Astrocyte of the spinal cord (primary cell): ENCODE data around the gene KRTAP10-5.
"Not testable (repeated sequence)": the region's sequence is repeated elsewhere in the genome, so short reads cannot be mapped to it uniquely, and the experiment has no call there.

ENCODE experiments used
- DNase-seq: peaks from one replicate; pipeline ENCODE4 v3.0.0; 2011; ENCODE audit warnings: low read depth, low spot score
- H3K4me3 ChIP-seq: 2 replicates; pipeline ENCODE4 v1.5.1; 2011; ENCODE audit warnings: low read depth, mild to moderate bottlenecking, low read length, moderate library complexity
- CTCF ChIP-seq: IDR thresholded peaks from 2 replicates; pipeline ENCODE4 v1.5.1; 2012; ENCODE audit warnings: low read depth, mild to moderate bottlenecking, low read length, inconsistent platforms
- in situ Hi-C: cut with HindIII; loops from 2 replicates; pipeline ENCODE4 v1.10.0; 2017; ENCODE audit warnings: low sequenced_read_pairs

The KRTAP10-5 gene

GRCh38 chr21:44594406-44594916 lies 14.1 kb upstream of the KRTAP10-5 start:
- no peak for DNase-seq
- no peak overlapping the region for H3K4me3 ChIP-seq
- in situ Hi-C loops: no loop called here

DNA sequence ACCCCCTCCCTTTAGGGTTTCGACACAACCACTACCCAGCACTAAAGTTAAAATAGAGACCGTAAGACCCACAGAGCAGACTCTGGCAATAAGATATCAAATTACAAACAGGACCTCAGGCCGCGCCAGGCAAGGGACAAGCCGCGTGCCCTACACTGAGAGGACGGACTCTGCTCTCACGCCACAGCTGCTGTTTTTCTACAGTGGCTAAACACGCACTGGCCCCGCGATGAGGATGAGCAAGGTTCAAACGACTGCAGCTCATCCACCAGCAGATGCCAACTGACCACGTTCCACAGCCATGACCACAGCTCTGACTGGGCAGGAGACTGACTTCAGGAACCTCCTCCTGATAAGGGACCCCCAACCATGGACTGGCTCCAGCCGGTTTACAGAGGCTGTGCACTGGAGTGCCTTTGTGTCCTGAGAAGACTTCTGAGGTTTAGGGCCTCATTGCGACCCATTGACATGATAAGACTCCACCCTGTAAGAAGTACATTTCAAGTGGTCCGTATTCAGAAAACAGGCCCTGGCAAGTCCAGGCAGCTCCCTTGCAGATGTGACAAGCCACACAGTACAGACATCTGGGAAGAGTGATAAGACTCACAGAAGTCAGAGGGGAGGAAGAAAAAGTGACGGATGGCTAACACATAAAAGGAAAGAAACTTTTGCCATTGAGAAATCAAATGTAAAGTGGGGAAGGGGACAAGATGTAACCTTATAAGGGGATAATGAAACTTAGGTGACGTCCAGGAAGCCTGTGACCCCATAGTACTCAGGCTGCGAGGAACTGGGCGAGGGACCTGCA lies 13.4 kb upstream of the KRTAP10-5 start:
- H3K4me3 ChIP-seq: no peak overlapping the region
- no peak for TF ChIP-seq CTCF
- in situ Hi-C loops: no loop called here
- no peak for DNase-seq

More at GRCh38 chr21:44594406-44594916, 14.1 kb upstream of the KRTAP10-5 start:
- no peak for TF ChIP-seq CTCF

GRCh38 chr21:44592446-44593311 lies 12.3 kb upstream of the KRTAP10-5 start, which contains the start of gene KRTAP10-6:
KRTAP10-6 (minus strand) TSS chr21:44592505; CDS start chr21:44592484, 21 bp downstream.
- H3K4me3 ChIP-seq: no peak within 1 kb of the TSS
- TF ChIP-seq CTCF: no peak
- in situ Hi-C loops: no loop called here
- DNase-seq: no peak

GRCh38 chr21:44591801-44592130 lies 11.4 kb upstream of the KRTAP10-5 start:
- H3K4me3 ChIP-seq, DNase-seq, in situ Hi-C loops: not testable (repeated sequence)

DNA sequence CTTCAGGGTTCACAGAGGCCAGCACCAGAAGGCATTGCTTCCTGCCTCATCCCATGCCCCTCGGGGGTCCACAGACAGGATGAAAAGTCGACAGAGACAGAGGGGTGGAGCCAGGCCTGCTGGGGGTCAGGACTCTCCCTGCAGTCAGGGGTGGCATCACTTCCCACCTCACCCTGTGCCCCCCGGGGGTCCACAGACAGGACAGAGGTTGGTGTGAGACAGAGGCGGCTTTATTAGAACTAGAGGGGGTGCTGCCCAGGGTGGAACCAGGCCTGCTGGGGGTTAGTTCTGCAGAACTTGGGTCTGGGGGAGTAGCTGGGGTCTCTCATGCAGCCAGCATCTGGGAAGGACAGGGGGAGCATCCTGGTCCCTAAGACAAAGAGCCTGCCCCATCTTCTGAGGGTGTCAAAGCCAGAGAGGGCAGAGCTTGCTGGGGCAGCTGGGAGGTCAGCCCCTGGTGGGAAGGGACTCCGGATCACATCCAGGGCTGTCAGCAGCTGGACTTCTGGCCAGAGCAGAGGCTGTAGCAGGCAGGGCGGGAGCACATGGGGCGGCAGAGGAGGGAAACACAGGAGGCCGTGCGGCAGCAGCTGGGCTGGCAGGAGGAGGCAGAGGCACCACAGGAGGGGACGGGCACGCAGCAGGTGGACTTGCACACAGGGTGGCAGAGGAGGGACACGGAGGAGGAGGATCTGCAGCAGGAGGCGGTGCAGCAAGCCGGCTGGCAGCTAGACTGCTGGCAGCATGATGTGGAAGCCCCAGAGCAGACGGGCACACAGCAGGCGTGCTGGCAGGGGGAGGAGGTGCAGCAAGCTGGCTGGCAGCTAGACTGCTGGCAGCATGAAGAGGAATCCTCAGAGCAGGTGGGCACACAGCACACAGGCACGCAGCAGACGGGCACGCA lies 10.7 kb upstream of the KRTAP10-5 start:
- in situ Hi-C loops, DNase-seq, H3K4me3 ChIP-seq: not testable (repeated sequence)

DNA sequence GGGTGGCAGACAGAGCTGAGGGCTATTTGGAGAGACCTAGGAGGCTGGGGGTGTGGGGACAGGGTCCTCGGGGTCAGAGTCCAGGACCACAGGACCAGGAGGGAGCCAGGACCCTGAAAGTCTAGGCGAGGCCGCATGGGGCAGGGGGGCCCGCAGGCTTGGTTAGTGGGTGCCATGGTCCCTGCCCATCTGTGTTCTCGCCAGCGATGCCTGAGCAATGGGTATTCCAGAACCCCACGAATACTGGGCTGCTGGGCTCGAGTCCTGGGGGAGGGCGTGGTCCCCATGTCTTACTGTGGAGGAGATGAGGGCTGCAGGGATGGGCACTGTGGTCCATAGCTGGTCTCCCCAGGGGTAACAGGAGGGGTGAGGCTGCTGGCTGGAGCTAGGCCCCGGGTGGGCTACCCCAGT lies 9.9 kb upstream of the KRTAP10-5 start:
- DNase-seq: no peak
- H3K4me3 ChIP-seq: no peak overlapping the region
- in situ Hi-C loops: no loop called here
- no peak for TF ChIP-seq CTCF
